Activated CD4-positive, alpha-beta T cell treated with anti-CD3 and anti-CD28 coated beads, Interleukin-2, amount 50 U/mL, for 24 hours (primary cell): ENCODE data around the gene FAM227B.
A peak's percentile ranks its signal among the peaks of the same experiment; 100 is the strongest.
"Not testable (repeated sequence)": the region's sequence is repeated elsewhere in the genome, so short reads cannot be mapped to it uniquely, and the experiment has no call there.

ENCODE experiments used
- DNase-seq, 2 donors: peaks; one replicate each; pipeline ENCODE4 v3.0.0-alpha.2; 2020; ENCODE audit warnings: low read depth in 1 of 2, low spot score in 1 of 2

Gene FAM227B, protein sequence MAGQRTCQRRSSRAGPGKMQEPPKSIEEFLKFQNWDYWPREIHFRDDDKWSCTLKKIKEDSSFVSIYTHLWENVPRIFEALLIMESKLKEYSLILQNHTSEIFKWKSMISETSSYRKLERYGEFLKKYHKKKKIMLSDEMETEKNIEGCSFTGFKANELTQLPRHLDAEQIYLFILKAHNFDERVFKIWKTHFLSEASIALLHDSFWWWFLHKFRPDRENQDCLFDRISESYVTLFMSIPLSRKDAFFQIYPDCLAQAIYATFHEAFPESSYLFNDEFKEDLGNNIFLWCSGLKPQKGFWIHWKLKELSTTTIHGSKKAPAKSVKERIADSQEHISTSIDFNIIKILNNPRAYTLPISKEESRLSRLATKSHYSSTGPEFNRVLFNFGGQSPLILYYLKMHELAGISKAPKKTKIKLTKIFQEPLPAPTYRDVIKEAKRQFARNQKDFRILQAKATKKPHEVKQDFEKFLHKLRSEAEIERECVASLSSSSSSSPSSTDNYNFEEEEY

DNA sequence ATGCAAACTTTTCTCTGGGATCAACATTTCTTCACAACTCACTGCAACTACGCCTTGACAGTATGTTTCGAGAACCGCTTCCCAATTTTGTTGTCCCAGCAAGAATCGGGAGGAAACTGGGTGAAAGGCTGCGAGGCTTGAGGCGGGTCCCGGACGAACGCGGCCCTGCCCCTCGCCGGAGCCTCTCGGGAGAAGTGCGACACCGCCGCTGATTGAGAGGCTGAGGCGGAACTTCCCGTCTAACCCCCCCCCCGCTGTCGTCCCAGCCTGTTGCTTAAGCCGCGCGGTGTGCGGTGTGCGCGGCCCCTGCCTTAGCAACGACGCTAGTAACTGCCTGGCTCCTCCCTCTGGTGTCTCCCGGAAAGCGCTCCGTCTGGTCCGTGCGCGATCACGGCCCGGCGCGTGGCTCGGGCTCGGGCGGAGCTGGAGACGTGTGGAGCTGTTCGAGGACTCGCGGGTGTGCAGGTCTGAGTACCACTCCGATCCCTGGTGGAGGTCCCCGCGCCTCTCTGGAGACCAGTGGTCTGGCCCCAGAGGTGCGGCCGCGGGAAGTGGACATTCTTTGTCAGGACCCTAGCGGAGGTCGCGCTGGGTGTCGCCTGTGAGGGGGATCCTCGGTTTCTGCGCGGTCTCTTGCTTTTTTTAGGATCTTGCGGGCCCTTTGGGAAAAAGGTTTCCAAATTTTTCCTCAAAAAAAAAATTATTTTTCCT lies at the start of gene FAM227B, which contains the start of gene DTWD1:
FAM227B (minus strand) TSS at position 161 of the 711 bp plus-strand sequence. CDS start 5,647 bp downstream, outside the sequence.
DTWD1 (plus strand) TSS at position 391 of the 711 bp plus-strand sequence. CDS start 4,120 bp downstream, outside the sequence.
- peak; percentile 84 to 91 for DNase-seq

DNA sequence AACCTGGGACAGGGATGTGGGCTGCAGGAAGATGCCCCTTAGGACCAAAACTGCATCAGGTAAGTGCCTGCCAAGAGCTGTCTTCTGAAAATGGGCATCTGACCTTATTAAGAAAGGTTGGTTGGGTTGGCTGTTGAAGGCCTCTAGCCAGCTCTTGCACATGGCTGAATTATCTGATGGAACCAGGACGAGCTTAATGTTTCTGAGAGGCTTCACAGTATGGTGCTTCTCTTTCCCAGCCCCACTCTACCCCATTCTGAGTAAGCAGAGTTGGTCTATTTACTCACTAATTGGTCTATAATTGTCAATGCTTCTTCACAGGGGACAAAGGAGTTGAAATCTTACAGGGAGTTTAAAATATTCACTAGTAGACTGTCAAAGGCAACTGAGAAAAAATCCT lies 48.7 kb upstream of the FAM227B start:
- no peak for DNase-seq

DNA sequence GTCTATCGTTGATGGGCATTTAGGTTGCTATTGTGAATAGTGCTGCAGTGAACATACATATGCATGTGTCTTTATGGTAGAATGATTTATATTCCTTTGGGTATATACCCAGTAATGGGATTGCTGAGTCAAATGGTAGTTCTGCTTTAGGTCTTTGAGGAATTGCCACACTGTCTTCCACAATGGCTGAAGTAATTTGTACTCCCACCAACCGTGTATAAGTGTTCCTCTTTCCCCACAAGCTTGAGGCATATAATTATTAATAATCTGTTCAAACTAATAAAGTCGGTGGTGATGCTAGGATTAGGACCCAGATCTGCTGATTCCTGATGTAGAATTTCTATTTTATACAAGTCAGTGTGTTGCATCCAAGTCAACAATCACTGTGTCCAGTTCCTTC lies 45.9 kb upstream of the FAM227B start:
- not testable (repeated sequence) for DNase-seq

DNA sequence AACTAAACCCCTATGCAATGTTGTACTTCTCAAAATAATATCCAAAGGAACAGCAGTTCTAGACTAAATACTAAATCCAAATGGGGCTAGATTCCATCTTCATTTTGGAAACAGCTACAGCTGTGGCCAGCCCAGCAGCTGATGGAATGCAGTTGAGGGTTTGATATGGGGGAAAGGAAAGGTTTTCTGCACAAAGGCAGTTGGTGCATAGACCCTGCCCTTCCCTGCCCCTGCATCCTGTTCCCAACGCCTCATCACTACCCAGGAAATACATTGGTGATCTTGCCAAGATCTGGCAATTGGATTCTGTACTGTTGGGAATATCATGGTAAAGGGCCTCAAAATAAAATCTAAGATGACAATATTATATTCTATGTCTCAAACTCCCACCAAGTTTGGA lies 44.1 kb upstream of the FAM227B start:
- DNase-seq = no peak

DNA sequence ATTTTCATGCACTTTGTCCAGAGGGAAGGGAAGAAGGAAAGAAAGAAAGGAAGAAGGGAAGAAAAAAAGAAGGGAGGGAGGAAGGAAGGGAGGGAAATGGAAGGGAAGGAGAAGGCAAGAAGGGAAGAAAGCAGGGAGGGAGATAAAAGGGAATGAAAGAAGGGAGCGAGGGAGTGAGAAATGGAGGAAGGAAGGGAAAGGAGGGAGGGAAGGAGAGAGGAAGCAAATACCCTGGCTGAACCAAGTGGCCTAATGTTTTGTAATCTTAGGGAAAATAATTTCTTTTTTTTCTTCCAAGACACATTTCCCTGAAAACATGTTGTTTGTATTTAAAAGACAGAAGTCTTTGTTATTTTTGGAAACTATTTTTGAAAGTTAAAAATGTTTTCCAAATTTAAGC lies 36.1 kb upstream of the FAM227B start:
- no peak for DNase-seq

DNA sequence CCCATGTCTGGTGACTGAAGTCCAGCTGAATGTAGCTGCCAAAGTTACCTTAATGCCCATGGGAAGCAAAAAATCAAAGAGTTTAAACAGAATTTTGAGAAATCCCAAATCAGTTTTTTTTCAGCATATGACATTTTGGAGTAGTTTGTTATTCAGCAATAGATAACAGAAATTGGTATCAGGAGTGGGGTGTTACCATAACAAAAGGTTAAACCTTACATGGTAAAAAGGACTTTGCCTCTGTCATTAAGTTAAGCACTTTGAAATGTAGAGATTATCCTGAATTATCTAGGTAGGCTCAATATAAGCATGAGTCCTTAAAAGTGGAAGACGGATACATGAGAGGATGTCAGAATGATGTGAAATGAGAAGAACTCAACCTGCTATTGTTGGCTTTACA lies 32.3 kb upstream of the FAM227B start:
- no peak for DNase-seq

DNA sequence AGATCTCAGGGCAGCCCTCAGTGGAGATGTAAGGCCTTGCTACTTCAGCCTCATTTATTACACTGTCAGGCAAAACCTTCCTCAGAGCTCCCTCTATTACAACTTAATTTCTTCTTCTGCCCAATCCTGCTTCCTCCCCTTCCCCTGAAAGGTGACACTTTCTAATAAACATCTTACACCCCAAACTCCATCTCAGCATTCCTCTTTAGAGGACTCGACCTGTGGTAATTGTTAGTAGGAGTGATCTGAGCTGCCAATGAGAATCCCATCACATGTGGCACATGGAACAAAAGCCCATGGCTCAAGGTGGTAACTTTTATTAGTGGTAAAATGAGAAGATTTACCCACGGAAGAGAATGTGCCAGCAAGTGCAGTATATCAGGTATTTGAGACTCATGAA lies 30.1 kb upstream of the FAM227B start:
- no peak for DNase-seq

DNA sequence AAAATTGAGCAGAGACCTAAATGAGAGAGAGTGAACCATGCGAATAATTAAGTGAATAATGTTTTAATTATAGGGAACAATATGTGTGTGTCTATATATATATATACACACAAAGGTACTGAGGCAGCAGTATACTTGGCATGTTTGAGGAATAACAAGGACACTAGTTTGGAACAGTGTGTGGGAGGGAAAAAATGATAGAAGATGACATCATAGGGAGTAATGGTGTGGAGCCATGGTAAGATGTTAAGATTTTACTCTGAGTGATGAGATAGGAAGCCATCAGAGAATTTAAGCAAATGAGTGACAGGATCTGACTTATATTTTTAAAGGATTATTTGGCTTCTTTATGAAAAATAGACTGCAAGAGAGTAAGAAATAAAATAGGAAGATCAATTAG lies 29.4 kb upstream of the FAM227B start:
- no peak for DNase-seq

DNA sequence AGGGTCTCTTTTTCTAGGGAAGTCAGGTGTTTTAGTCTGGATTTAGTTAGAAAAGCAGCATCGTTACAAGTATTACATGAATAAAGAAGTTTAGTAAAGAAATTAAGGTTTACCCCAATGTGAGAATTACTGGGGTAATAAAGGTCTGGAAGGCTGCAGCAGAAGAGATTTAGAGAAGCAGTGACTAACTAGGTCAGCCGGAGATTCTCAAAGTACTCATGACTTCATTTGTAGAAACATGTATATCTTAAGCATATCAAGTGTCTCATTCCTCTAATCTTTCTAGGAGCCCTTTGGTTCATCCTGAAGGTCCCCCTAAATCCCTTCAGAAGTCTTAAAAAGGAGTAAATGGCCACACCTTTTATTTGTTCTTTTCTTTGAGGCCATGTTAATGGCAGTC lies 26.3 kb upstream of the FAM227B start:
- no peak for DNase-seq

DNA sequence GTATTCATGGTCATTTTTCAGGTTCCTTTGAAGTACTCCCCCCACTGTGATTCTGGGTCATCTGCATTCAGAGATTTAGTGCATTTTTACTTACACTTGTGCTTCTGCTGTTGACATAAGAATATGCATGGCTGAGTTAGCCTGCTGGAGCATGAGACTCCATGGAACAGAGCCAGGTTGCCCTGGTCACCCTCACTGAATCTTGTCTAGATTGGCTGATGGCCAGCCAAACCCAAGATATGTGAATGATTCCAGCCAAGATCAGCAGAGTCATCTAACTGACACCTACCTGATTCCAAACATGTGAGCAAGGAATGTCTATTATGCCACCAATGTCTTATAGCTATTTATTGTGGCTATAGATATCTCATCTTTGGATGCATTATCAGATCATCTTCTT lies 25.3 kb upstream of the FAM227B start:
- DNase-seq = no peak

DNA sequence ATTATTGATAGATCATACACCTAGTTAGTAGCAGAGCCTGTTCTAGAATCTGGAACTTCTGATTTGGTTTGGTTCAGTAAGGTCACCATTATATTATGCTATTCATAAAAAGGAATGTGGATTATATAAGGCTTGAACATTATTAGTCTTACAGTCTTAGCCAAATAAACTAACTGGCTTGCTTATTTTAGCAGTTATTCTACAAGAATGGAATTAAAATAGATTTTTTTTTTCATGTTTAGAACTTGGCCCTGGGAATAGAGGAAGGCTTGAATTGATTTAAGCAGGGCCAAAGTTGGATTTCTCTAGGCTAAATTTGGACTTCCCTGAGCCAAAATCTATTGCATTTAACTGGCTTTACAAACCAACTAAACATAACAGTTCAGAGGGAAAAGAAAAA lies 24.7 kb upstream of the FAM227B start:
- DNase-seq = no peak

DNA sequence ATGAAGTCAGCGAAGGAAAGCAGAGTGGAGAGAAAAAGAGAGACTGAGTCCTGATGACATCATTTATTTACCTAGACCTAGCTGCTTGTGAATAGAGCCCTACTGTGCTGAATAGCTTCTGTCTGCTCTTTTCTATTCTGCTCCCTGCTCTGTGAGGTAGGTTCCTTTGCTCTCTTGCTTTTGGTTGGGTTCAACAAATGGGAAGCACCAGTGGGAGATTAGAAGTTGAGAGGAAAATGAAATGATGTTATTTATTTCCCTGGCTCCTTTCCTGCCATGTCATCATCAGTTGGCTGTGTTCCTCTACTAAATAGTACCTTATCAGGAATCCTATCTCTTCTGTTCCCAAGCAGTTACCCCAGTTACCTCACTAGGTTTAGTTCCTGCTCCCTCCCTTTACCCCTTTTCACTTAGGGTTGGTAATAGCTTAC lies 23.8 kb upstream of the FAM227B start:
- DNase-seq = no peak

DNA sequence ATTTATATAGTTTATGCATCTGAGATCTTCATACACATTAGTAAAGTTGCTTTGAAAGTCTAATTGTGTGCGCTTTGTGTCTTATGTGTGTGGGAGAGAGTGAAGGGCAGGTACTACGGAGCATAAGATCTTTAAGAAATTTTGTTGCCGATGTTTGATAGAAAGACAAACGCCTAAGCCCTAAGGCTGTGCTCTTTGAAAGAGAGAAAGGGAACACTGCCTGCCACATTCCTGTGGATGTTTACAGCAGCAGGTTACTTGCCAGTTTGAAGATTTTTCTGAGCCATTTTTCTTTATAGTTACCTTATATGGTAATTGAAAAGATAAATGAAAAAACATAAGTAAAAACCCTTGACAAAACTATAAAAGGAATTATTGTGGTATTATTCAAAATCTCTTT lies 17.2 kb upstream of the FAM227B start:
- no peak for DNase-seq

DNA sequence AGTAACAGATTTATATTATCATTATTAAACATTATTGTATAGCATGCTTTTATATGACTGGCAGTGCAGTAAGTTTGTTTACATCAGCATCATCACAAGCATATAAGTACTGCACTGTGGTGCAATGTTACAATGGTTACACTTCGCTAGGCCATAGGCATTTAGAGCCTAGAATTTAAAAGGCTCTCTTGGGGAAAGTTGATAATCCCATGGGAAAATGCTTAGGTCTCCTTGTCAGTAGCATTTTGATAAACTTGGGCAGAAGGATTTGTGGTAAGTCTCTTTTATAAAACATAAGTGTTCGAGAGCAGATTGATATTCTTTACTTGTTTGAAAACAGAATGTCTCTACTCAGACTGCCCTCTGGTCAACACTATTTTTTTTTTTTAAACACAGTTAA lies 7.8 kb upstream of the FAM227B start:
- DNase-seq = no peak

DNA sequence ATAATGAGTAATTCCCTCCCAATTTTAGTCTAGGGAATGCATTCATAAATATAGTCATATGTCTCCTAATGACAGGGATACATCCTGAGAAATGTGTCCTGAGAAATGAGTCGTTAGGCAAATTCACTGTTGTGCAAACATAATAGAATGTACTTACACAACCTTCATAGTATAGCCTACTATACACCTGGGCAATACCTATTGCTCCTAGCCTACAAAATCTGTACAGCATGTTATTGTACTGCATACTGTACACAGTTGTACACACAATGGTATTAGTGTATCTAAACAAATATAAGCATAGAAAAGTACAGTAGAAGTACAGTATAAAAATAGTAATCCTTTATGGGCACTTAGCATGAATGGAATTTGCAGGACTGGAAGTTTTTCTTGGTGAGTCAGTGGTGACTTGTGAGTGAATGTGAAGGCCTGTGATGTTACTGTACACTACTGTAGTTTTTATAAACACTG lies 6.8 kb upstream of the FAM227B start:
- DNase-seq = no peak

DNA sequence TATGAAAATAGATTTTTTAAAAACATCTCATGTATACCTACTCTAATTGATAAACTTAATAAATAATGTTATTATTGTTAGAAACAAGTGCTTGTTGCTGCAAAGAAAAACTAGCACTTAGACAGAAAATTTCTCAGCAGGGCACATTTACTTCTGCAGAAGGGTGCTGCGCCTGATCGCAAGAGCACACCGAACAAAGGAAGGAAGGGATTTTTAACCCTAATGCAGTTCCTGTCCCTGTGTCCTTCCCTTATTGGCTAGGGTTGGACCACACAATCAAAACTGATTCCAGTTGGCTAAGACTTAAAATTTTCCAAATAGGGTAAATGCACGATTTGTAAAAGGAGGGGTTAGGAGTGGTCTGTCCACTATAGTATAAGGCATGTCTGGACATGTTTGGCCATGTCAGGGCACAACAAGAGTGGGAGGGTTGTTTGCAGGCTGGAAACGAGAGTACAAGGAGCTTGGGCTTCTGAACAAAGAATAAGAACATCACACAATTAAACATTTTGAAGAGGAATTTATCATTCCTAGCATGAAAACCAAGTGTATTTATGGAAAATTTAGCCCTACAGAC lies 4.9 kb upstream of the FAM227B start:
- DNase-seq = no peak

DNA sequence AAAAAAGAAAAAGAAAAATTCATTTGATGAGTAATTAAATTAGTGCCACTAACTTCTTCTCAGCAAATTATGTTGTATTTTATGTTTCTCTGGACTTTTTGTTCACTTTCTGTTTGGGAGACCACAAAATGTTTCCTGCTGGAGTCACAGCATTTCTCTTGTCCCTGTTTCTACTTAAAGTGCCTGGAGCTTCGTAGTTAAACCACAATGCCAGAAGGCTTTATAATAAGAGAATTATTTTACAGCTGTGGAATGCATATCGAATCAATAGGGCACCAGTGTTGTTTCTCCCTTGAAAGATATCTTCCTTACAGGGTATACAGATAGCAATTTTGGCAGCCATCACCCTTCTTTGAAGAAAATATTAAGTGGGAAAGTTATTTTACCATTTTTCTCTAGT lies 3.4 kb upstream of the FAM227B start:
- no peak for DNase-seq

DNA sequence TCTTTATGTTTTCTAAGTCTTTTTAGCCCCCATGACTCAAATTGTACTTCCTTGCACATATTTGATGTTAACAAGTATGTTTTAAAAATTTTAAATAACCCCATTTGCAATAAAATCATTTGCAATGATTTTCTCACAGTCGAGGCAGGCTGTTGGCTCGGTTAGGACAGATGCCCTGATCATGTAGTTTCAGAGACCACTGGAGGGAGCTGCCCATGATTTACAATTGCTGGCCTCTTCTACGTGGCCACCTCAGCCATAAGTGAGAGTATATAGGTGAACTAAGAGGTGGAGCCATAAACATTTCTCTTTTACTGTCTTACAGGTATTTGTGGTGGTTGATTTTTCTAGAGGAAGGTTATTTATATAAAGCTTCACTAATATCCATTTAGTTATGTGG lies 1.9 kb upstream of the FAM227B start:
- no peak for DNase-seq

DNA sequence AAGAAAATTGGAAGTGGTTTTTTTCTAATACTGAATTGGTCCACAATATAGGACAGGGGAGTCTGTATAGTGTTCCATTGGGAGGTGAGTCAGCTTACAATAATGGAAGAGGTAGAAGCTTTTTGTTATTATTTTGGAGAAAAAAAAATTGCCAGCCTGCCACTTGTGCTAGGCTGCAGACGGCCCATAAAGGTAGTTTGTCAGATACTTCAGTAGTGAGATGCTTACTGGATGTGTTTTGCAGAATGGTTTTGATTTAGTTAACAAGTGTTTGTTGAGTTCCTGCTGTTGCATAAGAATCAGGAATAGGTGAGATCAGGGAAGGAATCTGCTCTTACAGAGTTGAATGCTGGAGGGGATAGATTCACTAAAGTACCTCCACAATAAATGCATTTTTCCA lies 1.3 kb upstream of the FAM227B start:
- no peak for DNase-seq

DNA sequence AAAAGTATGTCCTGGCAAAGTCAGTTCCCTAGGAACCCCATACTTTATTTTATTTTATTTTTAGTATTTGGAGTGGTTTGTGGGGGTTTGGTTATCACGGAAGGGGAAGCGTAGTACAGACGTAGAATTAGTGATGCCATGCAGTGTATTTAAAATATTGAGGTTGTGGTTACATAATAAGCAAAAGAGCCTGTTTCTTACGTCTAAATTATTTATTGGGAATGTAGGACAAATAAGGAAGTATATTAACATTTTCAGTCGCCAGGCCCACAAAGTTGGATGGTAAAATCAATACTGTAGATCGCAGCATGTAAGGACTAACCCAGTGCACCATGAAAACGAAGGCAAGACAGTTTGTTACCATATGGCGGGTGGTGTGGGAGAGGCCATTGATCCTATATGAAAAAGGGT lies 788 bp upstream of the FAM227B start:
- no peak for DNase-seq

DNA sequence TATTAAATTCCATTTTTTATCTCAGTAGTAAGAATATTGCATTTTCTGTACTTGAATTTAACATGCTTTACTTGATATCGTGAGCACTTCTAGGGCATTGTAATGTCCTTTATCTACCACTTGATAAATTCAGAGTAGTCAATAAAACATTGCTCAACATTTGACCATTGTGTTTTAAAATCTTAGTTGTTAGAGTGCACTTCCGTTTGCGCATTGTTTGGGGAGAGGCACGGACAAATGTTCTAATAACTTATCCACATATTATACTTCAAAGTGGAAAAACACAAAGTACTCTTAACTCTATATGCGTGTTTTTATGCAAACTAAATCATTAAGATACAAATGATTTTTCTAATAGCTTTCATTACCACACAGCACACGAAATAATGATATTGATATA lies 419 bp downstream of the FAM227B start:
- no peak for DNase-seq

DNA sequence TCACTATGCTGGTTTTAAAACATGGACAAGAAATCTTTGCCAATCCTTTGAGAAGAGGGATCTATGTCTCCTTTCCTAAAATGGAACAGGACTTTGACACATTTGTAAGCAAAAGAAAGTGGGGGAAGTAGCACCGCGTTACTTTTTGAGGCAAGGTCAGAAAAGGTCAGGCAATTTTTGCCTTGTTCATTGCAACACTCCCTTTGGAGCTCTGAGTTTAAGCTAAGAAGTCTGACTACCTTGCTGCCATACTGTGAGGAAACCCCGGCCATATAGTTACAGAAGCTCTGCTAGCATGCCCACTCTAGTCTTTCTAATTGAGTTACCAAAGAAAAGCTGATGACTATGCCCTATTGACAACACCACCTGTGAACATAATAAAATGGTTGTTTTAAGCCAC lies 1.4 kb downstream of the FAM227B start:
- DNase-seq = no peak
